GM12878 (cell line): Measurements from ENCODE around the gene RNF43. TPM values are rescaled to one million over a fixed set of nuclear protein-coding genes. Genes with fewer than 3 reads are reported as not detected.
"Not testable (repeated sequence)": the region's sequence is repeated elsewhere in the genome, so short reads cannot be mapped to it uniquely, and the experiment has no call there.

Experiments
- ATAC-seq: fragments of 200-7000 bp; cut with Tn5 transposase; 3 replicates; pipeline ENCODE4 v1.9.1; 2020; ENCODE audit warnings: mild to moderate bottlenecking, moderate library complexity
- BruUV-seq: library from RNA; stranded (reverse); fragments of 400-500 nt; replicated peaks from 2 replicates; lab custom pipeline; 2021; lab: Mats Ljungman, UMichigan
- CTCF ChIA-PET: fragments of 300-600 bp; sonication (Branson Sonifier 250); formaldehyde crosslinking; extraction: SDS; loops from one replicate; lab custom pipeline; 2021; ENCODE audit warnings: inconsistent platforms; lab: Yijun Ruan, JAX
- POLR2A ChIA-PET: fragments of 350-600 bp; formaldehyde crosslinking; extraction: SDS; loops from one replicate; lab custom pipeline; 2021; ENCODE audit warnings: inconsistent platforms; lab: Charles Lee
- RAD21 ChIA-PET: fragments of 300-600 bp; sonication (Branson Sonifier 250); formaldehyde crosslinking; loops from one replicate; lab custom pipeline; 2023; ENCODE audit warnings: antibody characterized with exemption; ENCODE audit not compliant: unreplicated experiment; lab: Charles Lee
- SMC1A ChIA-PET: fragments of 300-600 bp; sonication (Branson Sonifier 250); formaldehyde crosslinking; loops from one replicate; lab custom pipeline; 2023; ENCODE audit not compliant: unreplicated experiment, uncharacterized antibody; lab: Charles Lee
- DNase-seq: peaks from one replicate; pipeline ENCODE4 v3.0.0-alpha.2; 2011; ENCODE audit warnings: low read depth, low spot score
- FAIRE-seq: peaks from 3 replicates; lab custom pipeline; 2011; peaks lifted over from hg19 to GRCh38; lab: Jason Lieb, UNC
- H2AFZ ChIP-seq: 2 replicates; pipeline ENCODE4 v1.6.0; 2011; ENCODE audit warnings: low read depth, low read length, control low read depth; ENCODE audit not compliant: control insufficient read depth
- H3K27ac ChIP-seq: 2 replicates; pipeline ENCODE4 v1.5.1; 2011; ENCODE audit warnings: control low read depth; ENCODE audit not compliant: control insufficient read depth, insufficient read depth
- H3K27me3 ChIP-seq, 2 experiments: replicated peaks in 1 of 2; 2 replicates each; pipeline versions ENCODE4 v1.6.0 to v1.6.1; 2011; ENCODE audit warnings: low read length in 1 of 2; ENCODE audit not compliant: control insufficient read depth in 2 of 2, insufficient read depth in 2 of 2
- H3K36me3 ChIP-seq, 2 experiments: 2 replicates each; pipeline ENCODE4 v1.5.1; 2011; ENCODE audit warnings: low read length in 1 of 2; ENCODE audit not compliant: control insufficient read depth in 2 of 2, insufficient read depth in 2 of 2
- H3K4me1 ChIP-seq: 2 replicates; pipeline ENCODE4 v1.6.1; 2011; ENCODE audit warnings: mild to moderate bottlenecking, low read length, moderate library complexity, mixed read lengths; ENCODE audit not compliant: control insufficient read depth, insufficient read depth
- H3K4me2 ChIP-seq: 2 replicates; pipeline ENCODE4 v1.6.0; 2011; ENCODE audit warnings: control low read depth; ENCODE audit not compliant: control insufficient read depth, insufficient read depth
- H3K4me3 ChIP-seq: fragments of 200-600 bp; sonication (generic); 2 replicates; pipeline ENCODE4 v1.5.1; 2016
- H3K79me2 ChIP-seq: 2 replicates; pipeline ENCODE4 v1.6.0; 2011; ENCODE audit warnings: low read length; ENCODE audit not compliant: control insufficient read depth, insufficient read depth
- H3K9ac ChIP-seq: 2 replicates; pipeline ENCODE4 v1.8.0; 2011; ENCODE audit warnings: low read length, control low read depth, mixed read lengths; ENCODE audit not compliant: control insufficient read depth, insufficient read depth
- H3K9me3 ChIP-seq: replicated peaks from 3 replicates; pipeline ENCODE4 v1.5.1; 2011; ENCODE audit warnings: mild to moderate bottlenecking, low read length; ENCODE audit not compliant: control insufficient read depth, insufficient read depth
- H4K20me1 ChIP-seq: 2 replicates; pipeline ENCODE4 v1.6.0; 2011; ENCODE audit not compliant: control insufficient read depth, insufficient read depth
- ASH2L ChIP-seq: fragments of 300-600, 200-600 bp; sonication (generic); IDR thresholded peaks from 2 replicates; pipeline ENCODE4 v1.6.1; 2017; ENCODE audit warnings: low read depth, mild to moderate bottlenecking, borderline replicate concordance
- SREBF1 ChIP-seq: IDR thresholded peaks from 2 replicates; pipeline ENCODE4 v1.6.1; 2012; ENCODE audit warnings: mild to moderate bottlenecking, low read length
- TBL1XR1 ChIP-seq: IDR thresholded peaks from 2 replicates; pipeline ENCODE4 v1.6.1; 2012; ENCODE audit warnings: low read depth, low read length, improper control_type of control experiment
- YY1 ChIP-seq: IDR thresholded peaks from 2 replicates; pipeline ENCODE4 v1.6.1; 2011; ENCODE audit warnings: low read depth, mild to moderate bottlenecking, low read length
- ZBED1 ChIP-seq: IDR thresholded peaks from 2 replicates; pipeline ENCODE4 v1.6.1; 2016; ENCODE audit warnings: borderline replicate concordance
- WGBS: methylation state at CpG from one replicate; pipeline ENCODE4 v1.1.6; 2016; ENCODE audit warnings: low lambda C conversion rate; ENCODE audit not compliant: insufficient replicate concordance, insufficient coverage; ENCODE audit errors: missing lambda C conversion rate; 5-methylcytosine and 5-hydroxymethylcytosine counted together
- in situ Hi-C: fragments of 300-500 bp; cut with MboI; formaldehyde crosslinking; loops from 9 replicates; pipeline ENCODE4 v1.14.3; 2018; ENCODE audit warnings: mixed read lengths
- intact Hi-C: fragments of 100-400 bp; cut with micrococcal nuclease; formaldehyde crosslinking; loops from one replicate; pipeline ENCODE4 v1.14.2; 2022; ENCODE audit not compliant: unreplicated experiment
- polyA plus RNA-seq, 11 experiments: library from polyadenylated mRNA; depleted of rRNA in 4 of 11; unstranded in 6 of 11; stranded (reverse) in 5 of 11; fragments of >200 nt; fragmentation: Nextera tagmentation in 4 of 11; fragmentation: Illumina TruSeq in 1 of 11; extraction: Ambion mirVana in 4 of 11; extraction: Trizol in 1 of 11; gene quantifications; 1 replicate in 1 of 11; 2 replicates in 10 of 11; pipeline versions ENCODE4 v1.2.1 to v1.2.3, GENCODE V29; 2011 to 2016; ENCODE audit warnings: inconsistent platforms in 2 of 11, missing spikeins in 2 of 11, low read depth in 1 of 11
- total RNA-seq, 4 experiments: library from RNA; depleted of rRNA in 3 of 4; stranded (reverse); fragments of >200 nt in 3 of 4; fragmentation: Illumina TruSeq in 1 of 4; extraction: Trizol in 1 of 4; gene quantifications; 2 replicates each; pipeline versions ENCODE4 v1.2.1 to v1.2.3, GENCODE V29; 2013 to 2021
- TF ChIP-seq, protein P1 (sequence below): fragments of 450-650 bp; IDR thresholded peaks from 2 replicates; pipeline ENCODE4 v1.6.1; 2017; ENCODE audit warnings: low read depth, mild to moderate bottlenecking, moderate library complexity
- TF ChIP-seq, protein P2 (sequence below): IDR thresholded peaks from 2 replicates; pipeline ENCODE4 v1.6.1; 2011; ENCODE audit warnings: low read depth, mild to moderate bottlenecking, low read length, moderate library complexity, borderline replicate concordance; ENCODE audit errors: extremely low read depth

The RNF43 gene
- total and polyA plus RNA-seq, 10 of the 15 experiments (the other 5 are each of a cell fraction or from before 2014, with no cell fraction given): 1.2 to 16.7 (median 5.5) TPM

DNA sequence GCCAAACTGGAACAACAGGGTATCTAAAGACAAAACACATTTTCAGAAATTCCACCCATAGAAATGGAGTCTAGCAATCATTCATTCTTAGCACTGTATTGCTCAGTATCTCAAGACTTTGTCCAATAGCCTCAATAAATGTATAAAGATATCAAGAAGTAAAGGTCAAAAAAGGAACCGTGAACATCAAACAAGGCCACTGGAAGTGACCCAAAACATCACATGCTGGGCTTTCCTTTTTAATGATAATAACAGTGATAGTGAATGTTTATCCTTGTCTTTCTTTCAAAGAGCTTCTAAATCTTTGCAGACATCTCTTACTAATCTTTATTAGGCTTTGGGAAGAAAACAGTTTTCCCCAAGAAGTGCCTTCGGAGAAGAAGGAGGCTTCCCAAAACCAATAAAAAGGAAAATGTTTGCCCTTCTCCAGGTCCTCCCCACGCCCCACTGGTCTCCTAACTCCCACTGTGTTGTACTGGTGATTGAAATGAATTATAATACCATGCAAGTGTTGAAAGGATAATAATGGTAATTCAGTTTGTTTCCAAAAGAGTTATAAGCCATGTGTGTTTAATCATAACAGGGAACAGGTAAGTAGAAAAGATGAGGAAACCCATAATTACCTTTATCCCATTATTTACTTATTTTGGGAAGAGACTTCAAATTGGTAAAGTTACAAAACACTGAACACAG, 18.6 kb downstream of the RNF43 start:
- in situ Hi-C loops: no loop called here
- H2AFZ ChIP-seq: no peak overlapping the region
- no peak overlapping the region for H3K9ac ChIP-seq
- TF ChIP-seq TBL1XR1: no peak
- no peak for TF ChIP-seq YY1
- TF ChIP-seq, protein P1, sequence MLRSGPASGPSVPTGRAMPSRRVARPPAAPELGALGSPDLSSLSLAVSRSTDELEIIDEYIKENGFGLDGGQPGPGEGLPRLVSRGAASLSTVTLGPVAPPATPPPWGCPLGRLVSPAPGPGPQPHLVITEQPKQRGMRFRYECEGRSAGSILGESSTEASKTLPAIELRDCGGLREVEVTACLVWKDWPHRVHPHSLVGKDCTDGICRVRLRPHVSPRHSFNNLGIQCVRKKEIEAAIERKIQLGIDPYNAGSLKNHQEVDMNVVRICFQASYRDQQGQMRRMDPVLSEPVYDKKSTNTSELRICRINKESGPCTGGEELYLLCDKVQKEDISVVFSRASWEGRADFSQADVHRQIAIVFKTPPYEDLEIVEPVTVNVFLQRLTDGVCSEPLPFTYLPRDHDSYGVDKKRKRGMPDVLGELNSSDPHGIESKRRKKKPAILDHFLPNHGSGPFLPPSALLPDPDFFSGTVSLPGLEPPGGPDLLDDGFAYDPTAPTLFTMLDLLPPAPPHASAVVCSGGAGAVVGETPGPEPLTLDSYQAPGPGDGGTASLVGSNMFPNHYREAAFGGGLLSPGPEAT: no peak
- no peak for TF ChIP-seq ZBED1
- no peak for TF ChIP-seq ASH2L
- TF ChIP-seq, protein P2, sequence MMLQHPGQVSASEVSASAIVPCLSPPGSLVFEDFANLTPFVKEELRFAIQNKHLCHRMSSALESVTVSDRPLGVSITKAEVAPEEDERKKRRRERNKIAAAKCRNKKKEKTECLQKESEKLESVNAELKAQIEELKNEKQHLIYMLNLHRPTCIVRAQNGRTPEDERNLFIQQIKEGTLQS: no peak
- TF ChIP-seq SREBF1: no peak
- no peak overlapping the region for H3K27ac ChIP-seq
- WGBS: 26% methylated on average over 3 of the region's 3 CpGs
- ChIA-PET POLR2A (no interaction called here), CTCF (interaction anchor here (1.0 to 1.4 kb wide), 4 partner anchors 9 to 19 kb away, joined by 4 to 9 read pairs (median 4); partner anchors contain the start of gene RNF43), RAD21 (no interaction called here), SMC1A (interaction anchor here (1.0 to 1.6 kb wide), 4 partner anchors 9 to 19 kb away, joined by 4 to 7 read pairs (median 4); partner anchors contain the start of gene RNF43)
- intact Hi-C loops: no loop called here
- H4K20me1 ChIP-seq: no peaks in the 10 kb centered on the region
- FAIRE-seq (no peak), DNase-seq (no peak), ATAC-seq (no peak)
- no peaks in the 10 kb centered on the region for H3K4me1 ChIP-seq
- H3K79me2 ChIP-seq: peaks cover 5% of the 10 kb centered on the region
- no peaks in the 10 kb centered on the region for H3K36me3 ChIP-seq
- no TSS peak for BruUV-seq
- H3K4me3 ChIP-seq: no peak overlapping the region
- no peak overlapping the region for H3K4me2 ChIP-seq
- H3K27me3 ChIP-seq: no peaks in the 10 kb centered on the region; a peak in 1 of 4 replicates
- H3K9me3 ChIP-seq: no peaks in the 10 kb centered on the region

DNA sequence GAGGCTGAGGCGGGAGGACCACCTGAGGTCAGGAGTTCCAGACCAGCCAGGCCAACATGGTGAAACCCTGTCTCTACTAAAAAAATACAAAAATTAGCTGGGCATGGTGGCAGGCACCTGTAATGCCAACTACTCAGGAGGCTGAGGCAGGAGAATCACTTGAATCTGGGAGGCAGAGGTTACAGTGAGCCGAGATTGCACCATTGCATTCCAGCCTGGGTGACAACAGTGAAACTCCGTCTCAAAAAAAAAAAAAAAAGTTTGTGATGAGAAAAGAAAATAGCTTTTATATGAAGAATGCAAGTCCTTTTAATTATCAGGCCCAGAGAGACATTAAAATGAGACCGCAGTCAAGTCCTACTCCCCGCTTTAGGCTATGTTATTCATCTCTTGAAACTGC, 19.9 kb downstream of the RNF43 start:
- ChIA-PET SMC1A (interaction anchor here (0.7 to 3.9 kb wide), 4 partner anchors 8 to 451 kb away, joined by 3 to 30 read pairs (median 6); partner anchors contain the start of gene RNF43), CTCF (interaction anchor here (0.7 to 1.4 kb wide), 5 partner anchors 8 to 20 kb away, joined by 3 to 9 read pairs (median 3); partner anchors contain the start of gene RNF43), RAD21 (interaction anchor here (0.6 to 1.4 kb wide), 3 partner anchors 13 to 57 kb away, joined by 3 to 4 read pairs (median 3); no protein-coding TSS in a partner anchor), POLR2A (interaction anchor here (0.9 to 1.7 kb wide), 5 partner anchors 9 to 42 kb away, joined by 3 to 5 read pairs (median 3); partner anchors contain the start of gene RNF43)
- H3K79me2 ChIP-seq, intact Hi-C loops, H3K4me2 ChIP-seq, H3K9me3 ChIP-seq, DNase-seq, H4K20me1 ChIP-seq, BruUV-seq, in situ Hi-C loops, H2AFZ ChIP-seq, H3K27ac ChIP-seq, H3K27me3 ChIP-seq, ATAC-seq, FAIRE-seq, H3K36me3 ChIP-seq, H3K4me3 ChIP-seq, H3K9ac ChIP-seq, H3K4me1 ChIP-seq: not testable (repeated sequence)
- WGBS: 87% methylated on average over 4 of the region's 5 CpGs
